Smooth muscle cell (in vitro differentiated cells): ENCODE data around the gene PASD1. TPM values are rescaled to one million over a fixed set of nuclear protein-coding genes. Genes with fewer than 3 reads are reported as not detected.

Experiments used
- DNase-seq: peaks from one replicate; lab custom pipeline; 2025; ENCODE audit not compliant: unreplicated experiment; lab: John Stamatoyannopoulos, UW
- H2AFZ ChIP-seq: fragments of 200-600 bp; sonication (generic); 2 replicates; pipeline ENCODE4 v1.6.0; 2016; ENCODE audit warnings: antibody characterized with exemption, low read depth, mild to moderate bottlenecking
- H3F3A ChIP-seq: fragments of 200-600 bp; sonication (generic); 2 replicates; pipeline ENCODE4 v1.6.0; 2017; ENCODE audit warnings: antibody characterized with exemption, low read depth
- H3K27ac ChIP-seq: fragments of 200-600 bp; sonication (generic); 2 replicates; pipeline ENCODE4 v1.5.1; 2016; ENCODE audit warnings: low read depth, mild to moderate bottlenecking
- H3K27me3 ChIP-seq: fragments of 200-600 bp; sonication (generic); 2 replicates; pipeline ENCODE4 v1.6.1; 2016; ENCODE audit warnings: low read depth, mild to moderate bottlenecking
- H3K36me3 ChIP-seq: fragments of 200-600 bp; sonication (generic); 2 replicates; pipeline ENCODE4 v1.5.1; 2016; ENCODE audit warnings: low read depth
- H3K4me1 ChIP-seq: fragments of 200-600 bp; sonication (generic); 2 replicates; pipeline ENCODE4 v1.5.1; 2016; ENCODE audit warnings: low read depth
- H3K4me2 ChIP-seq: fragments of 200-600 bp; sonication (generic); 2 replicates; pipeline ENCODE4 v1.6.0; 2016; ENCODE audit warnings: mild to moderate bottlenecking
- H3K4me3 ChIP-seq: fragments of 200-600 bp; sonication (generic); 2 replicates; pipeline ENCODE4 v1.5.1; 2016; ENCODE audit warnings: mild to moderate bottlenecking
- H3K79me2 ChIP-seq: fragments of 200-600 bp; sonication (generic); 2 replicates; pipeline ENCODE4 v1.6.0; 2016; ENCODE audit warnings: low read depth, mild to moderate bottlenecking
- H3K9ac ChIP-seq: fragments of 200-600 bp; sonication (generic); 2 replicates; pipeline ENCODE4 v1.6.0; 2016; ENCODE audit warnings: low read depth
- H3K9me3 ChIP-seq: fragments of 200-600 bp; sonication (generic); replicated peaks from 2 replicates; pipeline ENCODE4 v1.5.1; 2016; ENCODE audit warnings: low read depth
- H4K20me1 ChIP-seq: fragments of 200-600 bp; sonication (generic); 2 replicates; pipeline ENCODE4 v1.6.0; 2016; ENCODE audit warnings: low read depth
- WGBS: methylation state at CpG from one replicate; pipeline ENCODE4 v1.1.7; 2016; ENCODE audit warnings: low lambda C conversion rate; 5-methylcytosine and 5-hydroxymethylcytosine counted together
- polyA plus RNA-seq: library from polyadenylated mRNA; unstranded; fragments of >200 nt; fragmentation: Nextera tagmentation; extraction: Ambion mirVana; gene quantifications from 2 replicates; pipeline ENCODE4 v1.2.1, GENCODE V29; 2016
- total RNA-seq: library from RNA; depleted of rRNA; stranded (reverse); fragments of >200 nt; gene quantifications from 2 replicates; pipeline ENCODE4 v1.2.3, GENCODE V29; 2014
- TF ChIP-seq, protein P1 (sequence below): fragments of 200-600 bp; sonication (generic); IDR thresholded peaks from 2 replicates; pipeline ENCODE4 v1.5.1; 2017; ENCODE audit warnings: borderline replicate concordance, mild to moderate bottlenecking, antibody characterized with exemption; ENCODE audit not compliant: insufficient read depth, poor library complexity, severe bottlenecking

Gene PASD1
- total and polyA plus RNA-seq, 2 experiments from 2014 or later: 0.17 TPM; not detected in 1

DNA sequence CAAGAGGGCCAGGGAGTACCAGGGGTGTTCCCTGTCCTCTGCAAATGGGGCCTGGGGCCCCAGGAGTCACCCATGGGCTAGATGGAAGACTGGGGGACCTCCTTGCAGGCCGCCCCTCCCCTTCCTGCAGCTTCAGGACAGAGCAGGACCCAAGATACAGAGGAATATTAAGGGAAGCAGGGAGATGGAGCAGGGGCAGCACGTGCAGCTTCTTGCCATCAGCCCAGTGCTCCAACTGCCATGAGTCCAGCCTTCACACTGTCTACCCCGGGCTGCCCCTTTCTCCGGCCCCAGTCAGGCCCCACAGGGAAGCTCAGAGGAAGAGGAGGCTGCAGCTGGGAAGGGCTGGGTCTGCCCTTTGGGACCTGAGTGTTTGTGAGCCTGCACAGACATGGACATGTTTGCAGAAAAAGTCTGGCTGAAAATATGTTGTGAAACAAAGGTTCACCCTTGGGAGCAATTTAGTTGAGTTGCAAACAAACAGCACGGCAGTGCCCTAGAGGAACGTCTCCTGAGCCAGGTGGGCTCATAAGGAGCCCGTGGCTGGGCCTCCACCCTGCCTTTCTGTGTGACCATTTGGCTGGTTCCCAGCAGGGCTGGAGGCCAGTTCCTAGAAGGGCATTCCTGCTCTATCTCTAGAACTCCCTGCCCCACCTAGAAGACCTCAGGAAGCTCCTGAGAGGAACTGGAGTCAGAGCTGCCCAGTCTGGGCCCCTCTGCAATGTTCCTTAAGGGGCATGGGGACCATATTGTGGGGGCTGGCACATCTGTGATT is 161.3 kb downstream of the PASD1 start:
- Histone ChIP-seq H2AFZ (no peak overlapping the region), H3K4me2 (no peak overlapping the region), H3K27me3 (no peaks in the 10 kb centered on the region), H3K9ac (no peak overlapping the region), H4K20me1 (no peaks in the 10 kb centered on the region), H3K79me2 (no peaks in the 10 kb centered on the region), H3F3A (no peaks in the 10 kb centered on the region), H3K36me3 (no peaks in the 10 kb centered on the region), H3K4me3 (no peak overlapping the region), H3K9me3 (no peaks in the 10 kb centered on the region), H3K27ac (no peak overlapping the region), H3K4me1 (no peaks in the 10 kb centered on the region)
- DNase-seq: no peak
- 69% methylated on average over 7 of the region's 7 CpGs for WGBS
- TF ChIP-seq, protein P1, sequence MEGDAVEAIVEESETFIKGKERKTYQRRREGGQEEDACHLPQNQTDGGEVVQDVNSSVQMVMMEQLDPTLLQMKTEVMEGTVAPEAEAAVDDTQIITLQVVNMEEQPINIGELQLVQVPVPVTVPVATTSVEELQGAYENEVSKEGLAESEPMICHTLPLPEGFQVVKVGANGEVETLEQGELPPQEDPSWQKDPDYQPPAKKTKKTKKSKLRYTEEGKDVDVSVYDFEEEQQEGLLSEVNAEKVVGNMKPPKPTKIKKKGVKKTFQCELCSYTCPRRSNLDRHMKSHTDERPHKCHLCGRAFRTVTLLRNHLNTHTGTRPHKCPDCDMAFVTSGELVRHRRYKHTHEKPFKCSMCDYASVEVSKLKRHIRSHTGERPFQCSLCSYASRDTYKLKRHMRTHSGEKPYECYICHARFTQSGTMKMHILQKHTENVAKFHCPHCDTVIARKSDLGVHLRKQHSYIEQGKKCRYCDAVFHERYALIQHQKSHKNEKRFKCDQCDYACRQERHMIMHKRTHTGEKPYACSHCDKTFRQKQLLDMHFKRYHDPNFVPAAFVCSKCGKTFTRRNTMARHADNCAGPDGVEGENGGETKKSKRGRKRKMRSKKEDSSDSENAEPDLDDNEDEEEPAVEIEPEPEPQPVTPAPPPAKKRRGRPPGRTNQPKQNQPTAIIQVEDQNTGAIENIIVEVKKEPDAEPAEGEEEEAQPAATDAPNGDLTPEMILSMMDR: no peak

DNA sequence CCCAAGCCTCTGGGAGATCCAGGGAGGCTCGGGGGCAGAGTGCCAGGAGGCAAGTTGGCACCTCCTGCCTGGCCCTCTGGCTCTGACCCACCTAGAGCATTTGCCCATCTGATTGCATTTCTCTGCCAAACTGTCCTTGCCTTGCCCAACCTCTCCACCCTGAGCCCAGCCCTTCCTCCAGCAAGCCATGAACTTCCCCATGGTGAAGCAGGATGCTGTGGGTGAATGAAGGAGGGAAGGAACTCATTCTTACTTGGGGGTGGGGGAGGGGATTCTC is 161.8 kb downstream of the PASD1 start:
- Histone ChIP-seq H3K9me3 (no peaks in the 10 kb centered on the region), H4K20me1 (no peaks in the 10 kb centered on the region), H3K27me3 (no peaks in the 10 kb centered on the region), H3K4me1 (no peaks in the 10 kb centered on the region), H3F3A (no peaks in the 10 kb centered on the region), H3K4me3 (no peak overlapping the region), H3K36me3 (no peaks in the 10 kb centered on the region), H3K9ac (no peak overlapping the region), H3K27ac (no peak overlapping the region), H3K79me2 (no peaks in the 10 kb centered on the region), H3K4me2 (no peak overlapping the region), H2AFZ (no peak overlapping the region)
- TF ChIP-seq, protein P1: no peak
- DNase-seq: no peak
- WGBS: 63% methylated on average over 1 of the region's 1 CpG

Other genes with a start within 250 kb of the PASD1 start
- gene VMA21, start 166.5 kb upstream of the PASD1 start, total RNA-seq: 31.9 and 38.1 TPM in 2 replicates
- 18.4 and 19.9 TPM in 2 replicates for gene VMA21, start 166.5 kb upstream of the PASD1 start, polyA plus RNA-seq
- gene PRRG3, start 131.8 kb downstream of the PASD1 start, total RNA-seq: 0.09 and 0.67 TPM in 2 replicates
- gene PRRG3, start 131.8 kb downstream of the PASD1 start, polyA plus RNA-seq: 1.0 and 2.6 TPM in 2 replicates
- not detected in 2 replicates for gene FATE1, start 152.4 kb downstream of the PASD1 start, total RNA-seq
- not detected in 2 replicates for gene FATE1, start 152.4 kb downstream of the PASD1 start, polyA plus RNA-seq
- not detected in 2 replicates for gene CNGA2, start 171.1 kb downstream of the PASD1 start, total RNA-seq
- not detected in 2 replicates for gene CNGA2, start 171.1 kb downstream of the PASD1 start, polyA plus RNA-seq